COLO668 (cell line): ENCODE data around the gene TMEM170B.
"Not testable (repeated sequence)": the region's sequence is repeated elsewhere in the genome, so short reads cannot be mapped to it uniquely, and the experiment has no call there.

Experiments
- DNase-seq: peaks from one replicate; lab custom pipeline; 2025; ENCODE audit not compliant: unreplicated experiment; lab: John Stamatoyannopoulos, UW

TMEM170B gene

DNA sequence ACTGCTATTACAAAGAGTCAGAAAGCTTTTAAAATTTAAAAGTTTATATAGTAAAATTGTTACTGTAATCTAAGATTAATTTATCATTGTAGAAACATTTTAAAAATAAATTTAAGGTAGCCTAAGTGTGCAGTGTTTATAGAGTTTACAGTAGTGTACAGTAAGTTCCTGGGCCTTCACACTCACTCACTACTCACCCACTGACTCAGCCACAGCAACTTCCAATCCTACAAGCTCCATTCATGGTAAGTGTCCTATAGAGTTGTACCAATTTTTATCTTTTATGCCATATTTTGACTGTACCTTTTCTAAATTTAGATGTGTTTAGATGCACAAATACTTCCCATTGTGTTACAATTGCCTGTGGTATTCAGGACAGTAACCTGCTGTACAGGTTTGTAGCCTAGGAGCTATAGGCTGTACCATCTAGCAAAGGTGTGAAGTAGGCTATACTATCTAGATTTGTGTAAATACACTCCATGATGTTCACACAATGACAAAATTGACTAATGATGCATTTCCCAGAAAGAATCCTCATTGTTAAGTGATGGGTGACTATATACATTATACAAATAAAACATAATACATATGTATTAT, 10.2 kb upstream of the TMEM170B start:
- no peak for DNase-seq

DNA sequence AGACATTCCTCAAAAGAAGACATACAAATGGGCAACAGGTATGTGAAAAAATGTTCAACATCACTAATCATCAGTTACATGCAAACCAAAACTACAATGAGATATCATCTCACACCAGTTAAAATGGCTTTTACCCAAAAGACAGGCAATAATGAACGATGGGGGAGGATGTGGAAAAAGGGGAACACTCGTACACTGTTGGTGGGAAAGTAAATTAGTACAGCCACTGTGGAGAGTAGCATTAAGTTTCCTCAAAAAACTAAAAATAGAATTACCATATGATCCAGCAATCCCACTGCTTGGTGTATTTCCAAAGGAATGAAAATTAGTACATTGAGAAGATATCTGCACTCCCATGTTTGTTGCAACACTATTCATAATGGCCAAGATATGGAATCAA, 8.6 kb upstream of the TMEM170B start:
- DNase-seq, result no peak

DNA sequence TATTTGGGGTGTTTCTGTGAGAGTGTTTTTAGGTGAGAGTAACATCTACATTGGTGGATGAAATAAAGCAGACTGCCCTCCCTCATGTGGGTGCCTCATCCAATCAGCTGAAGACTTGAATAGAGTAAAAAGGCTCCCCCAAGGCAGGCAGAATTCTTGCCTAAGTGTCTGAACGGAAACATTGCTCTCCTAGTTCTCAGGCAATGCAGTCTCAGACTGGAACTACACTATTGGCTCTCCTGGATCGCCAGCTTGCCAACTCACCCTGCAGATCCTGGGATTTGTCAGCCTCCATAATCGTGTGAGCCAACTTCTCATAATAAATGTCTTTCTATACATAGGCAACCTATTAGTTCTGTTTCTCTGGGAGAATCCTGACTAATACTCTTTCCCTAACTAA, 5.5 kb upstream of the TMEM170B start:
- DNase-seq, result no peak

DNA sequence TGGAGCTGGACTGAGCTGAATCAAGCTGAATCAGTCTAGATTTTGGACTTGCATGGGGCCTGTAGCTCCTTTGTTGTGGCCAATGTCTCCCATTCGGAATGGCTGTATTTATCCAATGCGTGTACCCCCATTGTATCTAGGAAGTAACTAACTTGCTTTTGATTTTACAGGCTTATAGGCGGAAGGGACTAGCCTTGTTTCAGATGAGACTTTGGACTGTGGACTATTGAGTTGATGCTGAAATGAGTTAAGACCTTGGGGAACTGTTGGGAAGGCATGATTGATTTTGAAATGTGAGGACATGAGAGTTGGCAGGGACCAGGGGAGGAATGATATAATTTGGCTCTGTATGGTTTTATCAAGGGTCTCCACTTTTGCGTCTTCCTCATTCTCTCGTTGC, 3.0 kb upstream of the TMEM170B start:
- no peak for DNase-seq

DNA sequence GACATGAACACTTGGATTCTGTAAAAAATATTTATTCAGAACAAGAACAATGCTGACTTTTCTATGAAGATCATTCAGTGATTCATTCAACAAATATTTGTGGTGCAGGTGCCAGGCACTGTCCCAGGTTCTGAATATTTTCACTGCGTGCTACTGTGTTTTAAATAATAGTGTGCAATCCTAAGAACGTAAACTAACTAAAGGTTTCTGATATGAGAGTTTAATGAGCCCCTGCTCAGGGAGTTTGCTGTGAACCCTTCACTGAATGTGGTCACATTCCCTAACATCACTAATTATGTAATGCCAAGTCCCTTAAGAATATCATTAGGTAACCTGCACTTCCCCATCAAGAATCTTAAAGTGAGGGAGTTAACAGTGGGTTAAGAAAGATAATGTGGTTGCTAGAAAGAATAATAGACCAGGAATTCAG, 1.7 kb upstream of the TMEM170B start:
- no peak for DNase-seq

DNA sequence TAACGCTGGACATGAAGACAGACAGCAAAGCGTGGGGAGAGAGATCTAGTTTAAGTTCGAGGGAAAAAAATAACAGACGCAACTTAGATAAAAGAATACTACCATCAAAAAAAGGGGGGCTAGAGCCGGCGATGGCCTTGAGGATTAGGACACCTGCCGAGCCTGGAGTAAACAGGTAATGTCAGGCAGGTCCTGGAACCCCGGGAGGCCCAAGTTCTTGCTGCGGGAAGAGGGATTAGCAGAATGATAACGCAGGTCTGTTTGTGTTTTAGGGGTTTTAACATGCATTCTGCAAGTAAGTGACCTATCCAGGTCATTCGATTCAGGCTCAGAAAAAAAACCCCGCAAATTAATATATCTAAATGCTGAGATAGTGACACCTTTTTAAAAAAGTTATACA, 754 bp upstream of the TMEM170B start:
- peak; percentile 10 for DNase-seq

DNA sequence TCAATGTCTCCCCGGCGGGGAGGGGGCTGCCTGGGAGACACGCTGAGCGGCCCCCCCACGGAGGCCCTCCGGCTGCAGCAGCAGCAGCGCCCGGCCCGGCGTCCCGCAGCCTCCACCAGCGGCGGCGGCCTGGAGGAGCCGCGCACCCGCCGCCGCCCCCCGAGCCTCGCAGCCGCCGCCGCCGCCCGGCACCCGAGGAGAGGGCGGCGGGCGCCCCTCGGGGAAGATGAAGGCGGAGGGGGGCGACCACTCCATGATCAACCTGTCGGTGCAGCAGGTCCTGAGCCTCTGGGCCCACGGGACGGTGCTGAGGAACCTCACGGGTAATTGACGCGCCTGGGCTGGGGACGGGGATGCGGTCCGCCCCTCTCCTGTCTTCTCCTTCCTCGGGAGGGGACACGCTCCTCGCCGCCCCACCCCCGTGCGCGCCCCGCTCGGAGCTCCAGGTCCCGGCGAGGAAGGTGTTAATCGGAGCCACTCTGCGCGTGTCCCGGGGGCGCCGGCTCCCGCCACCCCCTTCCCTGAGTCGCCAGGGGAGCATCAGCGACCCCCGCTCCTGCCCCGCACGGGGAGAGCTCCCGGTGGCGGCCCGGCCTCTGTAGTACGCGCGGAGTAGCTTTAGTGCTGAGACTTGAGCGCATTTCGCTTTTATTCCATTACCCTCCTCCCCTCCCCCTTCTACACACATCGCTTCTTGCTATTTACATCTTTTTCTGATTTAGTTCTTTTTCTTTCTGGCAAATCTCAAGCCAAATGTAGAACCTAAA, 686 bp downstream of the TMEM170B start:
- DNase-seq, result peak; percentile 56

DNA sequence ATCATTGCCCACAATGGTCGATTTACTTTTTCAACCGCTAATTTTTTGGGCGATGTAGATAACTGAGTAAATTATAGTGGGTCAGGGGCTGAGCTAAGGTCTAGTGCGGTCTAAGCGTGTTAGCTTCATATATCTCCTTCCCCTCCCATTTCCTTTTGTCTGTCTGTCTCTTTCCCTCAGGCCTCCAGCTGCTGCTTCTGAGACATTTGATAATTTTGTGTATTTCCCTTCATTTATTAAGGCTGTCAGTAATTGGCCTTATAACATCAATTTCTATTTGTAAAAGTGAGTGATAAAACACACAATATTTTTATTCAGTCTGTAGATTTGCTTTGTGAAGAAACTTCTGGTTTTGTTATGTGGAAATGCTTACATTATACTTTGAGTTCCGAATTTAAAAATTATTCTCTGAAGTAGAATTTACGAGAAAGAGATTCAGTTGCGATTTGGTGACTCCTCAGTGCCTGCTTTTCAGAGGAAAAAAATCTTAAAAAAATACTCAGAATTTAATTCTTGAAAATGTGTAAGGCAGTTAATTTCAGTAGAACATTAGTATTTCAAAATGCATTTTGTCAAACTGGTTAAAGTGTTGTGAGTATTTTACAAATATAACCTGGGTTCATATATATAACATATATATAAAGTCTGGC, 1.4 kb downstream of the TMEM170B start:
- no peak for DNase-seq

DNA sequence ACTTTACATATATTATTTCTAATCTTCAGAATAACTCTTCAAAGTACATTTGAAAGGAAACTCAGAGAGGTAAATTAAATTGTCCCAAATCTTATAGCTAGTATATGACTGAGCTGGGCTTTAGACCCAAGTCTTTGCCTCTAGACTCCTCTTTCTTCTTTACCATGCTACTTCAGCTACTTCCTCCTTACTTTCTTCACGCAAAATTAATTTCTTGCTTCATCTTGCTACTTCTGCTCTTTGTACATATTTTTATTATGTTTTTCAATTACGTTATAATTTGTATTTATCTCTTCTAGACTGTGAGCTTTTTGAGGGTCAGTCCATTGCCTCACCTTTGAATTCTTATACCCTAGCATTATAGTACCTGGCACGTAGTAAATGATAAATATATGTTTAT, 5.3 kb downstream of the TMEM170B start:
- no peak for DNase-seq

DNA sequence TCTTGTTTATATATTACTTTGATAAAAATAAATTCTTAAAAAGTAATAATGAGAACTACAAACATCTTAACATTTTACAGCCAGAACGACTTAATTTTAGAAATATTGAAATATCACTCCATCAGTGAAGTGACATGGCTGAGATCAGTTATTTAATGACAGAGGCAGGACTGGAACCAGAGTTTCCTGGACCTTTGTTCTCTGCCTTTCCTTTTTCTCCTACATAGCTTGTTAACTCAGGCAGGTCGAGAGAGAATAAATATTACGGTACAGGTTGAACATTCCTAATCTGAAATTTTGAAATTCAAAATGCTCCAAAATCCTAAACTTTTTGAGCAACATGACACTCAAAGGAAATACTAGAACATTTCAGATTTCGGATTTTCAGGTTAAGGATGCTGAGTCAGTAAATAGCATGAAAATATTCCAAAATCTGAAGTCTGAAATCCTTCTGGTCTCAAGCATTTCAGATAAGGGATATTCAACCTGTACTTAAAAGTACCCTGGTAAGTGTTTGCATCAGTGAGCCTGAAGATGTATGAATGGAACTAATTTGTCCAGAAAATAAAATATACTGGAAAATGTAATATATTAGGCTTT, 6.5 kb downstream of the TMEM170B start:
- no peak for DNase-seq

DNA sequence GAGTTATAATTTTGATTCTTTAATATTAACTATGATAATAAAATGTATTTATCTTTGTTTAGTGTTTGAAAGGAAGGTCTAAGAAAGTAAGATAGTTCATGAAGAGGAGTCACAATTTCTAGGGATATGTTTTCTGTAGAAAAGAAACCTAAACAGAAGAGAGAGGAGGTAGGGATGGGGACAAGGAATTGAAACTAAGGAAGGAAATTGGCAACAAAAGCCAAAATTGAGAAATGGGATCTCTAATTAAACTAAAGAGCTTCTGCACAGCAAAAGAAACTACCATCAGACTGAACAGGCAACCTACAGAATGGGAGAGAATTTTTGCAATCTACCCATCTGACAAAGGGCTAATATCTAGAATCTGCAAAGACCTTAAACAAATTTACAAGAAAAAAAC, 10.3 kb downstream of the TMEM170B start:
- not testable (repeated sequence) for DNase-seq

DNA sequence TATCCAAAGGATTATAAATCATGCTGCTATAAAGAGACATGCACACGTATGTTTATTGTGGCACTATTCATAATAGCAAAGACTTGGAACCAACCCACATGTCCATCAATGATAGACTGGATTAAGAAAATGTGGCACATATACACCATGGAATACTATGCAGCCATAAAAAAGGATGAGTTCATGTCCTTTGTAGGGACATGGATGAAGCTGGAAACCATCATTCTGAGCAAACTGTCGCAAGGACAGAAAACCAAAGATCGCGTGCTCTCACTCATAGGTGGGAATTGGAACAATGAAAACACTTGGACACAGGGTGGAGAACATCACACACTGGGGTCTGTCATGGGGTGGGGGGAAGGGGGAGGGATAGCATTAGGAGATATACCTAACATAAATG, 11.0 kb downstream of the TMEM170B start:
- not testable (repeated sequence) for DNase-seq

DNA sequence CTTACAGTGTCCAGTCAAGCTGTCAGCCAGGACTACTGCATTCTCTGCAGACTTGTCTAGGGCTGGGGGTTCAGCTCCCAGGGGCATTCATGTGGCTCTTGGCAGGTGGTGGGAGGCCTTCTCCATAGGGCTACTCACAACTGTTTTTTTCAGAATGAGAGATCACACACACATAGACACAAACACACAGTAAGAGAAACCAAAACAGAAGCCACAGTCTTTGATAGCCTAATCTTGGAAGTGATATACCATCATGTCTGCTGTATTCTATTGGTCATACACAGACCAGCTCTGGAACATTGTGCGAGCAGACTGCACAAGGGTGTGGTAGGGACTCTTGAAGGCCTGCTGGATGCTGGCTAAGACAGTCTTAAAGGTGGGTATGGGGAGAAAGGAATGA, 13.5 kb downstream of the TMEM170B start:
- DNase-seq, result no peak

DNA sequence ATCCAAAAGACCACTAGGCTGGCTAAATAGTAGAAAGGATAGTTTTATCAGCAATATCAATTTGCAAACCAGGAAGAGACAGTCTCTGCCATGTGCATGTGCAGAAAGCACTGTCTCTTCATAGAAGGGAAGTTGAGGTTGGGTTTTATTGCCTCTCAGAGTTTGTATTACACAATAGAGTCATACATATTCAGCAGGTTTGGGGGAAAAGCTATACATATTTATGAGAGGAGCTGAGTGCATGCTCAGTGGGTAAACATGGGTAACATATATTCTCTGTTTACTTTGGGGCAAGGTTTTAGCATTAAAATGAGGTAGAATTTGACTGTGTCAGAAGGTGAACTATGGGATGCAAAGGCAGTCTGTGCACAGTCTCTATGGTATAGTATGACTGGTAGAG, 14.9 kb downstream of the TMEM170B start:
- DNase-seq, result no peak

DNA sequence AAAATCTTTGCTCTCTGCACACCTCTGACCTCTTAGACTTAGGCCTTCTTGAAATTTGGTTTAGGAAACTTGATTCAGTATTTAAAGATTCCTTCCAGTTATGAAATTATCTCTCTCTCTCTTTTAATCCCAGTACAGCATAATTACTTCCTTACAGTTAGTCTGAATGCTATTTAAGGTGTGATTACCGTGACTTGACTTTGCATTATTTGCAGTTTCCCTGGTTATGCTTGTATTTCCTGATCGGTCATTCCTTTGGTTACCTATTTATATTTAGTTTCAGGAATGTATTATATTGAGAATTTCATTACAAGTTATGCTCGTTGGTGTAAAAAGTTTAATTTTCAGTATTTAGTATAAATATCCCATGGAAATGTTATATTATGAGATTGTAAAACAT, 16.3 kb downstream of the TMEM170B start:
- DNase-seq, result no peak

DNA sequence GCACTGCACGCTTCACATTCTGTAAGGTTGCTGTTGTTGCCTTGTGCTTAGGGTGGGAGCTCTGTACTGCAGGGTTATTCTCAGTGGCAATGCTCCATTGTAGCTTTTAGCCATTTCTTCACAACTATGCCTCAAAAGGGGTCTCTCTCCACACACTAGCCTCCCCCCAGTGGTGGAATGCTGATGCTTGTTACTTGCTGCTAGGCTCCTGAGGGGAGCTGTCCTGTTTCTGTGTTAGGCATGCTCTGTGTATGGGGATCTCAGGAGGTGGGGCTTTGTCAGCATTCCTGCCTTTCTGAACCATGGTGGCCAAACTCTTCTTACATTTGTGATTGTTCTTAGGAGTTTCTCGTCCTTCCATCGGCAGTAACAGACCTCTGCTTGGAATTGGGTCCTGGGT, 18.8 kb downstream of the TMEM170B start:
- DNase-seq, result no peak

DNA sequence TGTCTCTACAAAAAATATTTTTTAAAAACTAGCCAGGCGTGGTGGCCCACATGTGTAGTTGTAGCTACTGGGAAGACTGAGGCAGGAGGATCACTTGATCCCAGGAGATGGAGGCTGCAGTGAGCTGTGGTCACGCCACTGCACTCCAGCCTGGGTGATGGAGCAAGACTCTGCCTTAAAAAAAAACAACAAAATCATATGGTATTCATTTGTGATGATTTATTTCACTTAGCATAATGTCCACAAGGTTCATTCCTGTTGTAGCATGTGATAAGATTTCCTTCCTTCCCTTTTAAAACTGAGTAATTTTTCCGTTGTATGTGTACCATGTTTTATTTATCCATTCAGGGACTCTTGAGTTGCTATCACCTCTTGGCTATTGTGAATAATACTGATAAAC, 26.2 kb downstream of the TMEM170B start:
- DNase-seq, result no peak

DNA sequence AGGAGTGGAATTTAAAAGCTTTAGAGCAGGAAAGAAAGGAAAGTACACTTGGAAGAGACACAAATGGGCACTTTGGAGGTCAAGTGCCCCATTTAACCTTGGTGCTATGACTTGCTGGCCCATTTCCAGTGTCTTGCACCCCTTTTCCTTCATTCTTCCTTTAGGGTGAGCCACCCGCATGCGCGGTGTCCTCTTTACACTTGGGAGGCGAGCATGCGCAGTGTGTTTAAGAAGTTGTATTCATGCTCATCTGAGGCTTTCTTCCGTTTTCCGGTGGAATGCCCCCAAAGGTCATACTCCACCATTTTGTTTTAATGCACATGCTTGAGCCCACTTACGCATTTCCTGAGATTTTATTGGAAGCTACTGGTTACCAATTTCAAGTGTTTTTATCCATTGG, 29.1 kb downstream of the TMEM170B start:
- no peak for DNase-seq

DNA sequence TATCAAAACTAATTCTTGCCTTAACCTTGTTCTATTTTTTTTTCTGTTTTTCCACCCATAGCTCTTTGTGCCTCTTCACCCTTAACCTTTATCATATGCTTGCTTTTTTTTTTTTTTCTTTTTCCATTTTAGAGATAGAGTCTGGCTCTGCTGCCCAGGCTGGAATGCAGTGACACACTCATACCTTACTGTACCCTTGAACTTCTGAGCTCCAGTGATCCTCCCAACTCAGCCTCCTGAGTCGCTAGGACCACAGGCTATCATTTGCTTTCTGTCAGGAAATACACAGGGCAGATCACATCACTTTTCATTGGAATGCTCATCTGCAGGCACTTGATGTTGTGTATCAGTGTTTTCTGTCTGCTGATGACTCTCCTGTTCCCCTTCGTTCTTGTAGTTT, 33.5 kb downstream of the TMEM170B start:
- no peak for DNase-seq

DNA sequence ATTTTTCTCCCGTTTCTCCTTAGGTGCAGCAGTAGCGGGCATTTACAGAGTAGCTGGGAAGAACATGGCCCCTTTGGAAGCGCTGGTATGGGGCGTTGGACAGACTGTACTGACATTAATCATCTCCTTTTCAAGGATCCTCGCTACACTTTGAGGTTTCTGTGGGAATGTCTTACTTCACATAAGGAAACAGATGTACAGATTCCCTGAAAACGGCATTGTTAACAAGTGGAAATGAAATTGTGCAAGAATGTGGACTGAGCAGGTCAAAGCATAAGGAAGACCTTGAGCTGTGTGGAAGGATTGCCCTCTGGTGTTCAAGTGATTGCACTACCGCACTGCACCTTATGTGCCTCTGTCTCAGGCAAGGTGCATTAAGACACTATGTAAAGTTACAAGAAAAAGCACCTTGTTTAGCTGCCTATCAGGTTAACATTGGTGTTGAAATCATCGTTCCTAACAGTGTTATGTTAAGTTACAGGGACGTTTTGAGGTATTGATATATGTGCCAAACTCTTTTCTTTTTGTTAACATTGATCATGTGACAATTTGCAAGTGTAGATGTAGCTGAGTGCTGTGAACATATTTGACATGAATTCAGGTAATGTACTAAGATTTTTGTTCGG, 38.0 kb downstream of the TMEM170B start:
- DNase-seq, result peak; percentile 28

DNA sequence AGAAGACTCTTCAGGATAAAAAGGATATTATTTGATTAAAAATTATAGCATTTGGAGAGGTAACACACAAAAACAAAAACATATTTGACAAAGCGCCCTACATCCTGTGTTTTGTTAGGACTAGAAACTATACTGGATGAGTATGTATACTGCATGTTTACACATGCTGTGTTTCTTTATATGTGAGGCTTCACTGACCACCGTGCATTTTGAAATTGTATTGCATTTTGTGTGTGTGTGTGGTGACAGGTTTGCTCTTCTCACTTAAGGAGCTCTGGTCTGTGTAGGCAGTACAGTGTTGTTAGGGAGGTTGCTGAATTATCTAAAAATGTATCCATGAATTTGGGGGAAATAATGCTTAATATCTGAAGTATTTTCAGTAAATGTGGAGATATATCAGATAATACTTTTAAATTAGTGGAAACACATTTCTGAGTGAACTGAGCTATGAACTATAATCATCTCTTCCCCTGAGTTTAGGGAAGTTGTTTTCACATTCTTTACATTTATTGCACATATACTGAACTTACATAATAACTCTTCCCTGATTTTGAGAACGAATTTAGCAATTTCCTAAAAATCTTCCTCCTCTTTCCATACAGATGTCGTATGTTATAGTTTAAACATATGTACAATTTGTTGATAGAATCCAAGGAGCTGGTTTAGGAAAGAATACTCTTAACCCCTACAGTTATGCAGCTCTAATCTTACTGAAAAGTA, 43.3 kb downstream of the TMEM170B start:
- no peak for DNase-seq
